ENCODE results near the gene CCR4.

- no peak for TF ChIP-seq ZNF384 (IDR thresholded peaks at IDR 0.05)
- no peak for TF ChIP-seq HDGF (IDR thresholded peaks at IDR 0.05; ENCODE audit: borderline replicate concordance)
- no peak for TF ChIP-seq FOXM1 (IDR thresholded peaks at IDR 0.05; ENCODE audit: borderline replicate concordance)
- TF ChIP-seq ARNT (IDR thresholded peaks at IDR 0.05), result no peak
- TF ChIP-seq SP1 (IDR thresholded peaks at IDR 0.05), result no peak
- no peak for TF ChIP-seq LEF1 (IDR thresholded peaks at IDR 0.05; ENCODE audit: borderline replicate concordance)
- no peak for TF ChIP-seq TARDBP (IDR thresholded peaks at IDR 0.05)
- TF ChIP-seq NFRKB (IDR thresholded peaks at IDR 0.05), result no peak
- TF ChIP-seq BHLHE40 (IDR thresholded peaks at IDR 0.05; ENCODE audit: borderline replicate concordance), result no peak
- TF ChIP-seq SUZ12 (IDR thresholded peaks at IDR 0.05), result no peak
Observed at GRCh38 chr3:32946973-32947788, 4.3 kb upstream of the CCR4 start.
